Sigmoid colon (tissue), 4 donors: ENCODE measurements around the gene CMSS1.

Experiments used
- EP300 ChIP-seq, 4 donors: sonication (generic); formaldehyde crosslinking; IDR thresholded peaks; one replicate each; pipeline ENCODE4 v1.6.1; 2017; ENCODE audit warnings: antibody characterized with exemption in 4 of 4
- TF ChIP-seq, protein P1 (sequence below), 4 experiments: fragments of 450-650 bp in 3 of 4; fragments of 200-600 bp in 1 of 4; IDR thresholded peaks; one replicate each; pipeline ENCODE4 v1.5.1; 2016 to 2019; ENCODE audit warnings: antibody characterized with exemption in 4 of 4, mild to moderate bottlenecking in 3 of 4, moderate library complexity in 2 of 4

DNA sequence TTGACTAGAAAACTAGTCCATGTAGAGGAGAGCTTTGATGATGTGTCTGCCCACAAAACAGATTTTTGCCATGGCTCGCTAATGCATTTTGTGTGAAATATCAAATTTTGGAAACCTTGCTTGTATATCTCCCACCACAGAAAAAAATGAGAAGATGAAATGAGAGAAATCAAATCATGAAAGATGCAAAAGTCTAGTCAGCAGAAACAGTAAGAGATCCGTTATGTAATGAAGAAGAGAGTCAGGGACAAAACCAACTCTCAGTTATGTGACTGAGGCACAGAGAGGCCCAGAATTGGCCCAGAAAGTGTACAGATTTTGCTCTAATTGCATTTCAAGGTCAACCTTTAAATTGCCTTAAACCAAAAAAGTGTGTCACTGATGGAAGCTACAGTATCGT, 189.7 kb downstream of the CMSS1 start:
- no peak for TF ChIP-seq EP300 (IDR thresholded peaks at IDR 0.05)
- TF ChIP-seq, protein P1, sequence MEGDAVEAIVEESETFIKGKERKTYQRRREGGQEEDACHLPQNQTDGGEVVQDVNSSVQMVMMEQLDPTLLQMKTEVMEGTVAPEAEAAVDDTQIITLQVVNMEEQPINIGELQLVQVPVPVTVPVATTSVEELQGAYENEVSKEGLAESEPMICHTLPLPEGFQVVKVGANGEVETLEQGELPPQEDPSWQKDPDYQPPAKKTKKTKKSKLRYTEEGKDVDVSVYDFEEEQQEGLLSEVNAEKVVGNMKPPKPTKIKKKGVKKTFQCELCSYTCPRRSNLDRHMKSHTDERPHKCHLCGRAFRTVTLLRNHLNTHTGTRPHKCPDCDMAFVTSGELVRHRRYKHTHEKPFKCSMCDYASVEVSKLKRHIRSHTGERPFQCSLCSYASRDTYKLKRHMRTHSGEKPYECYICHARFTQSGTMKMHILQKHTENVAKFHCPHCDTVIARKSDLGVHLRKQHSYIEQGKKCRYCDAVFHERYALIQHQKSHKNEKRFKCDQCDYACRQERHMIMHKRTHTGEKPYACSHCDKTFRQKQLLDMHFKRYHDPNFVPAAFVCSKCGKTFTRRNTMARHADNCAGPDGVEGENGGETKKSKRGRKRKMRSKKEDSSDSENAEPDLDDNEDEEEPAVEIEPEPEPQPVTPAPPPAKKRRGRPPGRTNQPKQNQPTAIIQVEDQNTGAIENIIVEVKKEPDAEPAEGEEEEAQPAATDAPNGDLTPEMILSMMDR (IDR thresholded peaks at IDR 0.05) = no peak
